Immature natural killer cell (primary cell): ENCODE measurements around the gene TMEM120A. TPM values are rescaled to one million over a fixed set of nuclear protein-coding genes. Genes with fewer than 3 reads are reported as not detected.

ENCODE experiments used
- DNase-seq, 3 donors: peaks; one replicate each; pipeline ENCODE4 v3.0.0; 2022; ENCODE audit warnings: mixed read lengths in 1 of 3
- H3K27ac Mint-ChIP-seq, 6 donors: one replicate each; pipeline ENCODE4 v1.8.0; 2020; ENCODE audit warnings: mixed read lengths in 6 of 6, mild to moderate bottlenecking in 5 of 6, inconsistent platforms in 4 of 6, moderate library complexity in 3 of 6
- H3K27me3 Mint-ChIP-seq, 3 donors: one replicate each; pipeline ENCODE4 v1.8.0; 2020 to 2021; ENCODE audit warnings: low read depth in 3 of 3, mild to moderate bottlenecking in 3 of 3, mixed read lengths in 3 of 3, moderate library complexity in 3 of 3, inconsistent platforms in 1 of 3
- H3K36me3 Mint-ChIP-seq, 3 donors: one replicate each; pipeline ENCODE4 v1.8.0; 2020; ENCODE audit warnings: mixed read lengths in 3 of 3, inconsistent platforms in 2 of 3, mild to moderate bottlenecking in 2 of 3
- H3K4me1 Mint-ChIP-seq, 2 donors: one replicate each; pipeline ENCODE4 v1.8.0; 2020; ENCODE audit warnings: inconsistent platforms in 2 of 2, mild to moderate bottlenecking in 2 of 2, mixed read lengths in 2 of 2, moderate library complexity in 1 of 2
- H3K4me3 Mint-ChIP-seq, 5 donors: one replicate each; pipeline ENCODE4 v1.8.0; 2020; ENCODE audit warnings: mild to moderate bottlenecking in 5 of 5, mixed read lengths in 5 of 5, inconsistent platforms in 3 of 5, moderate library complexity in 3 of 5
- H3K9me3 Mint-ChIP-seq, 6 donors: one replicate each; pipeline ENCODE4 v1.8.0; 2020; ENCODE audit warnings: mild to moderate bottlenecking in 6 of 6, mixed read lengths in 6 of 6, inconsistent platforms in 4 of 6, moderate library complexity in 3 of 6
- polyA plus RNA-seq, 3 donors: library from polyadenylated mRNA; unstranded; fragments of 300-500 nt; fragmentation: Illumina TruSeq; gene quantifications; one replicate each; pipeline ENCODE4 v1.2.3, GENCODE V29; 2021

The TMEM120A gene
- polyA plus RNA-seq, 3 donors from 2014 or later: 35.1 to 53.8 (median 47.6) TPM

- peaks cover 4 to 8% of the 10 kb centered on the region in 2 donors for H3K4me1 Mint-ChIP-seq
- H3K27me3 Mint-ChIP-seq: peaks cover 0 to 1% (median 0%) of the 10 kb centered on the region in 3 donors
- H3K9me3 Mint-ChIP-seq: no peaks in the 10 kb centered on the region
- DNase-seq: no peak
- no peak overlapping the region for H3K4me3 Mint-ChIP-seq
- peaks cover 0 to 9% (median 0%) of the 10 kb centered on the region in 3 donors for H3K36me3 Mint-ChIP-seq
- H3K27ac Mint-ChIP-seq: no peak overlapping the region
Measured at GRCh38 chr7:75951506-75951905, 42.9 kb downstream of the TMEM120A start.

DNA sequence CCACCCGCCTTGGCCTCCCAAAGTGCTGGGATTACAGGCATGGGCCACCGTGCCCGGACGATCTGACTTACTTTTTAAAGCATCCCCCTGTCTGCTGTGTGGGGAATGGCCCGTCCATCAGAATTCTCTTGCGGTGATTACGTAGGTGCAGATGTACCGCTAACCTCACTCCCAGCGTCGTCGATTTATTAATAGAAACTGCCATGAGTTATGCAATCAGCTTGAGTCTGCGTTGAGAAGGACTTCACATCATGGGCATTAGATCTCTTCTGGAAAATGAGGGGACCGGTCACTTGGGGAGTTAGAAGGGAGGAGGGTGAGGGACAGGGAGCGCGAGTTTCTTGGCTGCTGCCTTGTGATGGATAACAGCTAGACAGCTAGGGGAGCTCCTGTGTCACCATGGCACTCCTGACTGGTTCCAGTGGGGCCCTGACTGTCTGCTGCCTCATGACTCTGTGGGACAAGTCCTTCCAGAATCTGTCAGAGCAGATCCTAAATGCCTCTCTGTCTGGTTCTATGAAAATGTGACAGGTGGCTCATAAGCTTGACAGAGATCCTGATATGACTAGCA, 44.2 kb downstream of the TMEM120A start:
- peaks cover 0 to 1% (median 0%) of the 10 kb centered on the region in 3 donors for H3K27me3 Mint-ChIP-seq
- H3K36me3 Mint-ChIP-seq: peaks cover 0 to 5% (median 0%) of the 10 kb centered on the region in 3 donors
- no peak overlapping the region for H3K27ac Mint-ChIP-seq
- no peak for DNase-seq
- H3K4me1 Mint-ChIP-seq: peaks cover 8 to 14% of the 10 kb centered on the region in 2 donors
- H3K4me3 Mint-ChIP-seq: no peak overlapping the region
- no peaks in the 10 kb centered on the region for H3K9me3 Mint-ChIP-seq

- Mint-ChIP-seq H3K4me1 (peaks cover 6 to 14% of the 10 kb centered on the region in 2 donors), H3K36me3 (no peaks in the 10 kb centered on the region), H3K27me3 (peaks cover 0 to 1% (median 0%) of the 10 kb centered on the region in 3 donors), H3K4me3 (no peak overlapping the region), H3K27ac (no peak overlapping the region), H3K9me3 (no peaks in the 10 kb centered on the region)
- no peak for DNase-seq
Measured at GRCh38 chr7:75948179-75948578, 46.2 kb downstream of the TMEM120A start.

DNA sequence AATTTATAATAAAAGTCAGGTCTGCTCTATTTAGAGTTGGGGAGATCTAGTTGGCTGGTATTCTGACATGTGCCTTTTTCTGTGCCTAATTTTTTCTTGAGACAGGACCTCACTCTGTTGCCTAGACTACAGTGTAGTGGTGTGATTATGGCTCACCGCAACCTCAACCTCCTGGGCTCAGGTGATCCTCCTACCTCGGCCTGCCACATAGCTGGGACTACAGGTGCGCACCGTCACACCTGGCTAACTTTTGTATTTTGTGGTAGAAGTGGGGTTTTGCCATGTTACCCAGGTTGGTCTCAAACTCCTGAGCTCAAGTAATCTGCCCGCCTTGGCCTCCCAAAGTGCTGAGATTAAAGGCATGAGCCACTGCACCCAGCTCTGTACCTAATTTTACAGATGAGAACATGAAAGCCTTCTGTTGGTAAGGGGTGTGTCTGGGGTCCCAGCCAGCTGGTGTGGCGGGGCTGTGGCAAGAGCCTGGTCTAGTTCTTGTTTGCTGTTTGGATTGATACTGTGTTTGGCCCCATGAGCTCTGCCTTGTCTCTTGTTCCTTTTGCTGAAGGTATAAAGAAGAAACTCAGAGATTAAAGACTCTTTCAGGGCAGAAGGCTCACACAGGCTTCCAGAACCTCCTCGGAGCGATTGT, 48.1 kb downstream of the TMEM120A start:
- DNase-seq: no peak
- Mint-ChIP-seq H3K27me3 (peaks cover 0 to 1% (median 0%) of the 10 kb centered on the region in 3 donors), H3K4me3 (no peak overlapping the region), H3K9me3 (no peaks in the 10 kb centered on the region), H3K4me1 (peaks cover 6 to 14% of the 10 kb centered on the region in 2 donors), H3K27ac (no peak overlapping the region), H3K36me3 (no peaks in the 10 kb centered on the region)

DNA sequence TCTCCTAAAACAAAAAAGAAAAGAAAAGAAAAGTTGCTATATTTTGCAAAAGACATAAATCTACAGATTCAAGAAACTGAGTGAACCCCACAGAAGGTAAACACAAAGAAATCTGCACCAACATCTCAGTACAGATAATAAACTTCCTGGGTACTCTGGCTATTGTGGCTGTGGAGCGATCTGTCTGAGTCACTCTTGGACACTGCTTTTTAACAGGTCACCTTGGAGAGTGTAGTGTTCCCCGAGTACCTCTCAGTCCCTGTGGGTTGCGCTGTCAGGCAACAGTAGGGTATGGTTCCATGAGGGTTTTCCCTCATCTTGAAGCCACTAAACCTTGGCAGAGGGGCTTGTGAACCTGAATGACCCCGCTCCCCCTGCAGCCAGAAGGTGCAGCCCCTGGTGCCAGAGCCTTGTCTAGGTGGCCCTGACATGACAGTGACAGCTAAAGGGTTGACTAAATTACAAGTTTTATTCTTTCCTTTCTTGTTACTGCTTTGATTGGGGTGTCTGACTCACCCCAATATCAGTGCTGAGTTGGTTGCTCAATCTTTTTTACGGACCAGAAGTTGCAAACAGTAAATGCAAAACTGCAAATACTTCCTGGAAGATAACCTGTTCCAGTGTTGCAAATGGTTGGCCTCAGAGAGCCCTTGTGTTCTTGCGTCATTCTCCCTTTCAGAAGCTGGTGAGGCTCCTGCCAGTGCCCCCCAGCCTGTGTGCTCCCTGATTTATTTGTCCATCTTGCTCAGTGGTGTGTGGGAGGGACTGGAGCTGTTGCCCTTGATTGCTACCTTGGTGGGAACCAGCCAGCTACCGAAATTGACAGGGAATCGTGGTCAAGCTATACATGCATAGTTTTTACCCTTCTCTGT, 48.9 kb downstream of the TMEM120A start:
- H3K36me3 Mint-ChIP-seq: no peaks in the 10 kb centered on the region
- no peak overlapping the region for H3K4me3 Mint-ChIP-seq
- H3K27ac Mint-ChIP-seq: no peak overlapping the region
- H3K4me1 Mint-ChIP-seq: peaks cover 6 to 14% of the 10 kb centered on the region in 2 donors
- peaks cover 0 to 1% (median 0%) of the 10 kb centered on the region in 3 donors for H3K27me3 Mint-ChIP-seq
- no peak for DNase-seq
- H3K9me3 Mint-ChIP-seq: no peaks in the 10 kb centered on the region

GRCh38 chr7:75944507-75944906, 49.9 kb downstream of the TMEM120A start:
- H3K9me3 Mint-ChIP-seq: no peaks in the 10 kb centered on the region
- no peak overlapping the region for H3K27ac Mint-ChIP-seq
- no peak overlapping the region for H3K4me3 Mint-ChIP-seq
- H3K27me3 Mint-ChIP-seq: peaks cover 0 to 1% (median 0%) of the 10 kb centered on the region in 3 donors
- peaks cover 6 to 14% of the 10 kb centered on the region in 2 donors for H3K4me1 Mint-ChIP-seq
- no peak for DNase-seq
- no peaks in the 10 kb centered on the region for H3K36me3 Mint-ChIP-seq

DNA sequence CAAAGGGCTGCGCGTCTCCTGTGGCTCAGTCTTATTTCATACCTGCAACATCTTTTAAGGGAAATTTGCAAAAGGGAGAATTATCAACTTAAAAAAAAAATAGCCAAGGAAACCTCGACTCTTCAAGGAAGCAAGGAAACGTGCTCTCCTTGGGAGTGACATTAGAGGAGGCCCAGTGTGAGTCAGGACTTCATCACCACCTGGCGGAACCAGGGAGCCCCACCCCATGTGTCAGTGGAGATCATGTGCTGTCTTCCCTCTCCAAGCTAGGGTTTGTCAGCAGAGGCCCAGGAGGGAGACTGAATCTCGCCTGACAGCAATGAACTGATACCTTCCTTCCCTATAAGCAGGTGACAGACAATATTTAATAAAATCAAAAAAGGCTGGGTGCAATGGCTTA, 50.5 kb downstream of the TMEM120A start:
- Mint-ChIP-seq H3K27ac (no peak overlapping the region), H3K36me3 (peaks cover 0 to 1% (median 0%) of the 10 kb centered on the region in 3 donors), H3K27me3 (no peaks in the 10 kb centered on the region), H3K4me3 (no peak overlapping the region), H3K9me3 (no peaks in the 10 kb centered on the region), H3K4me1 (peaks cover 6 to 14% of the 10 kb centered on the region in 2 donors)
- no peak for DNase-seq

- no peaks in the 10 kb centered on the region for H3K9me3 Mint-ChIP-seq
- no peaks in the 10 kb centered on the region for H3K27me3 Mint-ChIP-seq
- H3K4me3 Mint-ChIP-seq: no peak overlapping the region
- peaks cover 5 to 6% of the 10 kb centered on the region in 2 donors for H3K4me1 Mint-ChIP-seq
- DNase-seq: no peak
- peak overlapping the region in 1 of 6 donors; percentile 12 for H3K27ac Mint-ChIP-seq
- peaks cover 0 to 7% (median 6%) of the 10 kb centered on the region in 3 donors for H3K36me3 Mint-ChIP-seq
Measured at GRCh38 chr7:75938921-75939320, 55.5 kb downstream of the TMEM120A start.

DNA sequence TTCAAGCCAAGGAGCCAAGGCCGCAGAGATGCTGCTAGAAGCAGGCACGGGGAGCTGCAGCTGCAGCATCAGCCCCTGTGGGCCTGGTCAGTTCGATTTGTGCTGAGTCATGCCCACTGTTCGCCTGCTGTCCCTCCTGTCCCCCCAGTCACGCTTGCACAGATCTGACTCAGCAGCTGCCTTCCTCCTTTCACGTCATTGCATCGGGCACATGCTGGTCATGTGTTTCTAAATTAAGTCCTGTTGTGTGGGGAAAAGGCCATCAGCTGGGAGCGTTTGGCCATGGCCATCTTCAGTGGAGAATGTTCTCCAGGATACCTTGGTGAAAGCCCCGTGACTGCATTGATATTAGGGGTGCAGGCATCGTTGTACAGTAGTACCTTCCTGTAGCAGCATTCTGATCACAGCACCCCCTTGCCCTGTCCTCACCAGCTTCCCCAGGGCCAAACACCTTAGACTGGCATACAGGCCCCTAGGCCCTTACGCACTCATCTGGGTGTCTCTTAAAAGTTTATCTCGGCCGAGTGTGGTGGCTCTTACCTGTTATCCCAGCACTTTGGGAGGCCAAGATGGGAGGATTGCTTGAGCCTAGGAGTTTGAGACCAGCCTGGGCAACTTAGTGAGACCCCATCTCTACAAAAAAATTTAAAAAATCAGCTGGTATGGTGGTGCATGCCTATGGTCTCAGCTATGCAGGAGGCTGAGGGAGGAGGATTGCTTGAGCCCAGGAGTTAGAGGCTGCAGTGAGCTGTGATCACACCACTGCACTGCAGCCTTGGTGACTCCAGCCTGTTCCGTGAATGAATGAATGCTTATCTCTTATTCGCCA, 56.2 kb downstream of the TMEM120A start:
- Mint-ChIP-seq H3K4me1 (peaks cover 8 to 11% of the 10 kb centered on the region in 2 donors), H3K27me3 (no peaks in the 10 kb centered on the region), H3K36me3 (peaks cover 3 to 10% (median 7%) of the 10 kb centered on the region in 3 donors), H3K4me3 (no peak overlapping the region), H3K9me3 (no peaks in the 10 kb centered on the region), H3K27ac (no peak overlapping the region)
- DNase-seq: no peak

Other genes with a start within 250 kb of the TMEM120A start
- not detected for gene CCL26, start 222.4 kb downstream of the TMEM120A start, polyA plus RNA-seq
- gene CCL24, start 180.8 kb downstream of the TMEM120A start, polyA plus RNA-seq: not detected
- 100 to 1,000 TPM in 2 of 3 donors, 10 to 100 TPM in 1; 79.5 to 161 (median 104) TPM for gene RHBDD2, start 115.6 kb downstream of the TMEM120A start, polyA plus RNA-seq
- 10 to 100 TPM; 49.5 to 68.9 (median 64.4) TPM for gene POR, start 79.4 kb downstream of the TMEM120A start, polyA plus RNA-seq
- 100 to 1,000 TPM in 1 of 3 donors, 10 to 100 TPM in 2; 77.7 to 102 (median 79.5) TPM for gene STYXL1, start 53.4 kb upstream of the TMEM120A start, polyA plus RNA-seq
- 100 to 1,000 TPM; 154 to 180 (median 161) TPM for gene MDH2, start 53.5 kb upstream of the TMEM120A start, polyA plus RNA-seq
- not detected for gene SRRM3, start 207.3 kb upstream of the TMEM120A start, polyA plus RNA-seq